ENCODE results near the gene SLC35A2.

Gene SLC35A2
- long read RNA-seq, transcript SLC35A2-207 (4 exons, 1,739 nt): minor isoform, 23 of 141 reads
- long read RNA-seq, transcript SLC35A2-204 (4 exons, 3,047 nt): major isoform, 108 of 141 reads
- long read RNA-seq, partial matches to known transcripts: 4 of 141 reads
- long read RNA-seq, other reads (novel, unspliced or antisense): 2 of 141 reads

DNA sequence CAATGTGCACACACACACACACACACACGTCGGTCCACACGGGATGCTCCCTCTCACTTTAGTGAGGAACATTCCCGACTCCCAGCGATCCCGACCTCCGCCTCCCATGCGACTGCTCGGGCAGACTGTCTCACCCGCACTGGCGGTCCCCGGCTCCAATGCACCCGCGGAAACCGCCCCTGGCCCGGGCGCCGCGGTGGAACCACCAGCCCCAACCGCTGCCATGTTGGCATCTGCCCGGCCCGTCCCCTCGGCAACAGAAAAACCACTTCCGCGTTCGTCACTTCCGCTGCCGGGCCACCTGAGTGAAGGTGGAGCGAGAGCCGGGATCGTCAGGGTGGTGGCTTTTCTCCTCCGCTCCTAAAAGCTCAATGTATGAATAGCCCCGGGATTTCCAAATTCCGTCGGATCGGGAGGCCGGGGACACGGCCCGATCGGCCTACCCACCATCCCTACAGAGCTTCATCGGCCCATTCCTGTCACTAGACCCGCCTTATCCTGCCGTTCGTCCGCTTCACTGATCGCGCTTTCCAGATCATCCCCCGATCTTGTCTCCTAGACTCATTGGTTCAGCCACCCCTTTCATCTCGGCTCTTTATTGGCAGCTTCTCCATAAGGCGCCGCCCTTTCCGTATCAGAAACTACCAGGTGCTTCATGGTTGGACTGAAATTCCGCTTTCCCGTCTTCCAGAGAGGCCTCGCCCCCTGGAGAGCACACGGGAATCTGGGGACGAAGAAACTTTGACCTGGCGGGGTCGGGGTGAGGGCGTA lies at the start of gene SLC35A2:
Gene SLC35A2 (minus strand): TSS at position 235 of the 771 bp plus-strand sequence. CDS start 10 bp downstream, at position 225.
- peak within 1 kb of the TSS; percentile 83 for H3K27ac ChIP-seq (replicated peaks)
- peak; percentile 43 to 79 for DNase-seq (ENCODE audit: low read depth in 1 of 2, low spot score in 1 of 2)

DNA sequence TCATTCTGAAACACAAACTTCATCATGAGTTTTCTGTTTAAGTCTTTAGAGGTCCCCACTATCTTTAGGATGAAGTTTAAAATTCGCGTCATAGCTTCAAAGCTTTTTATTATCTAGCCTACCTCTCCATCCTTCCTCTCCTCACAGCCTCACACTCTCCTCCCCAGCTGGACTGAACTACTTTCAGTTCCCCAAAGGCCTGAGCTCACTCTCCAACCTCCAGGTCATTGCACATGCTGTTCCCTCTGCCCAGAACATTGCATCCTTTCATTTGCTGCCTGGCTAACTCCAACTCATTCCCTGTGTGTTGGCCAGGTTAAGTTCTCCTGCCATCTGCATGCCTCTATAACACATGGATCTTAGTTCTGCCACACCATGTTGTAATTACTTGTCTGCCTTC lies 48.8 kb upstream of the SLC35A2 start:
- no peak overlapping the region for H3K4me3 ChIP-seq (replicated peaks; ENCODE audit: insufficient read depth, low read length)
- DNase-seq (ENCODE audit: low read depth in 1 of 2, low spot score in 1 of 2): no peak
- H3K27me3 ChIP-seq (ENCODE audit: insufficient read depth, poor library complexity, severe bottlenecking): no peaks in the 10 kb centered on the region
- TF ChIP-seq GABPA (IDR thresholded peaks at IDR 0.05; ENCODE audit: low read depth) (no peak), POLR2AphosphoS5 (IDR thresholded peaks at IDR 0.05; ENCODE audit: low read depth) (no peak), SPI1 (IDR thresholded peaks at IDR 0.05; ENCODE audit: borderline replicate concordance, low read depth) (no peak)
- TF ChIP-seq, protein P1, sequence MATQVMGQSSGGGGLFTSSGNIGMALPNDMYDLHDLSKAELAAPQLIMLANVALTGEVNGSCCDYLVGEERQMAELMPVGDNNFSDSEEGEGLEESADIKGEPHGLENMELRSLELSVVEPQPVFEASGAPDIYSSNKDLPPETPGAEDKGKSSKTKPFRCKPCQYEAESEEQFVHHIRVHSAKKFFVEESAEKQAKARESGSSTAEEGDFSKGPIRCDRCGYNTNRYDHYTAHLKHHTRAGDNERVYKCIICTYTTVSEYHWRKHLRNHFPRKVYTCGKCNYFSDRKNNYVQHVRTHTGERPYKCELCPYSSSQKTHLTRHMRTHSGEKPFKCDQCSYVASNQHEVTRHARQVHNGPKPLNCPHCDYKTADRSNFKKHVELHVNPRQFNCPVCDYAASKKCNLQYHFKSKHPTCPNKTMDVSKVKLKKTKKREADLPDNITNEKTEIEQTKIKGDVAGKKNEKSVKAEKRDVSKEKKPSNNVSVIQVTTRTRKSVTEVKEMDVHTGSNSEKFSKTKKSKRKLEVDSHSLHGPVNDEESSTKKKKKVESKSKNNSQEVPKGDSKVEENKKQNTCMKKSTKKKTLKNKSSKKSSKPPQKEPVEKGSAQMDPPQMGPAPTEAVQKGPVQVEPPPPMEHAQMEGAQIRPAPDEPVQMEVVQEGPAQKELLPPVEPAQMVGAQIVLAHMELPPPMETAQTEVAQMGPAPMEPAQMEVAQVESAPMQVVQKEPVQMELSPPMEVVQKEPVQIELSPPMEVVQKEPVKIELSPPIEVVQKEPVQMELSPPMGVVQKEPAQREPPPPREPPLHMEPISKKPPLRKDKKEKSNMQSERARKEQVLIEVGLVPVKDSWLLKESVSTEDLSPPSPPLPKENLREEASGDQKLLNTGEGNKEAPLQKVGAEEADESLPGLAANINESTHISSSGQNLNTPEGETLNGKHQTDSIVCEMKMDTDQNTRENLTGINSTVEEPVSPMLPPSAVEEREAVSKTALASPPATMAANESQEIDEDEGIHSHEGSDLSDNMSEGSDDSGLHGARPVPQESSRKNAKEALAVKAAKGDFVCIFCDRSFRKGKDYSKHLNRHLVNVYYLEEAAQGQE (IDR thresholded peaks at IDR 0.05; ENCODE audit: insufficient replicate concordance, low read depth): no peak
- TF ChIP-seq, protein P2, sequence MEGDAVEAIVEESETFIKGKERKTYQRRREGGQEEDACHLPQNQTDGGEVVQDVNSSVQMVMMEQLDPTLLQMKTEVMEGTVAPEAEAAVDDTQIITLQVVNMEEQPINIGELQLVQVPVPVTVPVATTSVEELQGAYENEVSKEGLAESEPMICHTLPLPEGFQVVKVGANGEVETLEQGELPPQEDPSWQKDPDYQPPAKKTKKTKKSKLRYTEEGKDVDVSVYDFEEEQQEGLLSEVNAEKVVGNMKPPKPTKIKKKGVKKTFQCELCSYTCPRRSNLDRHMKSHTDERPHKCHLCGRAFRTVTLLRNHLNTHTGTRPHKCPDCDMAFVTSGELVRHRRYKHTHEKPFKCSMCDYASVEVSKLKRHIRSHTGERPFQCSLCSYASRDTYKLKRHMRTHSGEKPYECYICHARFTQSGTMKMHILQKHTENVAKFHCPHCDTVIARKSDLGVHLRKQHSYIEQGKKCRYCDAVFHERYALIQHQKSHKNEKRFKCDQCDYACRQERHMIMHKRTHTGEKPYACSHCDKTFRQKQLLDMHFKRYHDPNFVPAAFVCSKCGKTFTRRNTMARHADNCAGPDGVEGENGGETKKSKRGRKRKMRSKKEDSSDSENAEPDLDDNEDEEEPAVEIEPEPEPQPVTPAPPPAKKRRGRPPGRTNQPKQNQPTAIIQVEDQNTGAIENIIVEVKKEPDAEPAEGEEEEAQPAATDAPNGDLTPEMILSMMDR (IDR thresholded peaks at IDR 0.05; ENCODE audit: insufficient read depth, low read length): no peak
- H3K27ac ChIP-seq (replicated peaks): no peak overlapping the region

More for the DNA sequence above, at the start of gene SLC35A2:
- Histone ChIP-seq H3K27me3 (ENCODE audit: insufficient read depth, poor library complexity, severe bottlenecking) (no peaks in the 10 kb centered on the region), H3K4me3 (replicated peaks; ENCODE audit: insufficient read depth, low read length) (peak within 1 kb of the TSS; percentile 81)
- TF ChIP-seq, protein P1 (IDR thresholded peaks at IDR 0.05; ENCODE audit: insufficient replicate concordance, low read depth): no peak
- TF ChIP-seq GABPA (IDR thresholded peaks at IDR 0.05; ENCODE audit: low read depth): peak; percentile 79
- TF ChIP-seq SPI1 (IDR thresholded peaks at IDR 0.05; ENCODE audit: borderline replicate concordance, low read depth): 0 out of 2 replicates have a peak, but pooled peaks have one; percentile 38
- TF ChIP-seq, protein P2 (IDR thresholded peaks at IDR 0.05; ENCODE audit: insufficient read depth, low read length): no peak
- TF ChIP-seq POLR2AphosphoS5 (IDR thresholded peaks at IDR 0.05; ENCODE audit: low read depth): peak; percentile 46

DNA sequence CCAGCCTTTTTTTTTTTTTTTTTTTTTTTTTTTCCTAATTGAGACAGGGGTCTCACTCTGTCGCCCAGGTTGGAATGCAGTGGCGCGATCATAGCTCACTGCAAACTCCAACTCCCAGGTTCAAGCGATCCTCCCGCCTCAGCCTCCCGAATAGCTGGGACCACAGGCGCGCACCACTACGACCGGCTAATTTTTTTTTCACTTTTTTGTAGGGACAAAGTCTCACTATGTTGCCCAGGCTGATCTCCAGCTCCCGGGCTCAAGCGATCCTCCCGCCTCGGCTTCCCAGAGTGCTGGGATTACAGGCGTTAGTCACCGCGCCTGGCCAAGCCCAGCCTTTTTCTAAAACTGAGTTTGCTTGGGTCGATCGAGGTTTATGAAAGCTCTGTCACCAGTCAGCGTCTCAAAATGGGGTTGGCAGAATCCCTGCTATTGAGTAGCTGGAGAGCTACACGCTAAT lies 47.2 kb upstream of the SLC35A2 start:
- Histone ChIP-seq H3K27ac (replicated peaks) (peak overlapping the region; percentile 97), H3K4me3 (replicated peaks; ENCODE audit: insufficient read depth, low read length) (peak overlapping the region; percentile 56), H3K27me3 (ENCODE audit: insufficient read depth, poor library complexity, severe bottlenecking) (no peaks in the 10 kb centered on the region)
- peak in 1 of 2 experiments; percentile 5 for DNase-seq (ENCODE audit: low read depth in 1 of 2, low spot score in 1 of 2)
- TF ChIP-seq, protein P2 (IDR thresholded peaks at IDR 0.05; ENCODE audit: insufficient read depth, low read length): no peak
- TF ChIP-seq SPI1 (IDR thresholded peaks at IDR 0.05; ENCODE audit: borderline replicate concordance, low read depth) (no peak), POLR2AphosphoS5 (IDR thresholded peaks at IDR 0.05; ENCODE audit: low read depth) (no peak), GABPA (IDR thresholded peaks at IDR 0.05; ENCODE audit: low read depth) (no peak)
- TF ChIP-seq, protein P1 (IDR thresholded peaks at IDR 0.05; ENCODE audit: insufficient replicate concordance, low read depth): no peak
